GM12878 (cell line): ENCODE measurements around the gene HERC6. TPM values are rescaled to one million over a fixed set of nuclear protein-coding genes. Genes with fewer than 3 reads are reported as not detected.

Source experiments
- ATAC-seq: fragments of 200-7000 bp; cut with Tn5 transposase; 3 replicates; pipeline ENCODE4 v1.9.1; 2020; ENCODE audit warnings: mild to moderate bottlenecking, moderate library complexity
- BruUV-seq: library from RNA; stranded (reverse); fragments of 400-500 nt; replicated peaks from 2 replicates; lab custom pipeline; 2021; lab: Mats Ljungman, UMichigan
- CTCF ChIA-PET: fragments of 300-600 bp; sonication (Branson Sonifier 250); formaldehyde crosslinking; extraction: SDS; loops from one replicate; lab custom pipeline; 2021; ENCODE audit warnings: inconsistent platforms; lab: Yijun Ruan, JAX
- POLR2A ChIA-PET: fragments of 350-600 bp; formaldehyde crosslinking; extraction: SDS; loops from one replicate; lab custom pipeline; 2021; ENCODE audit warnings: inconsistent platforms; lab: Charles Lee
- RAD21 ChIA-PET: fragments of 300-600 bp; sonication (Branson Sonifier 250); formaldehyde crosslinking; loops from one replicate; lab custom pipeline; 2023; ENCODE audit warnings: antibody characterized with exemption; ENCODE audit not compliant: unreplicated experiment; lab: Charles Lee
- SMC1A ChIA-PET: fragments of 300-600 bp; sonication (Branson Sonifier 250); formaldehyde crosslinking; loops from one replicate; lab custom pipeline; 2023; ENCODE audit not compliant: unreplicated experiment, uncharacterized antibody; lab: Charles Lee
- DNase-seq: peaks from one replicate; pipeline ENCODE4 v3.0.0-alpha.2; 2011; ENCODE audit warnings: low read depth, low spot score
- FAIRE-seq: peaks from 3 replicates; lab custom pipeline; 2011; peaks lifted over from hg19 to GRCh38; lab: Jason Lieb, UNC
- H2AFZ ChIP-seq: 2 replicates; pipeline ENCODE4 v1.6.0; 2011; ENCODE audit warnings: low read depth, low read length, control low read depth; ENCODE audit not compliant: control insufficient read depth
- H3K27ac ChIP-seq: 2 replicates; pipeline ENCODE4 v1.5.1; 2011; ENCODE audit warnings: control low read depth; ENCODE audit not compliant: control insufficient read depth, insufficient read depth
- H3K27me3 ChIP-seq, 2 experiments: replicated peaks in 1 of 2; 2 replicates each; pipeline versions ENCODE4 v1.6.0 to v1.6.1; 2011; ENCODE audit warnings: low read length in 1 of 2; ENCODE audit not compliant: control insufficient read depth in 2 of 2, insufficient read depth in 2 of 2
- H3K36me3 ChIP-seq, 2 experiments: 2 replicates each; pipeline ENCODE4 v1.5.1; 2011; ENCODE audit warnings: low read length in 1 of 2; ENCODE audit not compliant: control insufficient read depth in 2 of 2, insufficient read depth in 2 of 2
- H3K4me1 ChIP-seq: 2 replicates; pipeline ENCODE4 v1.6.1; 2011; ENCODE audit warnings: mild to moderate bottlenecking, low read length, moderate library complexity, mixed read lengths; ENCODE audit not compliant: control insufficient read depth, insufficient read depth
- H3K4me2 ChIP-seq: 2 replicates; pipeline ENCODE4 v1.6.0; 2011; ENCODE audit warnings: control low read depth; ENCODE audit not compliant: control insufficient read depth, insufficient read depth
- H3K4me3 ChIP-seq: fragments of 200-600 bp; sonication (generic); 2 replicates; pipeline ENCODE4 v1.5.1; 2016
- H3K79me2 ChIP-seq: 2 replicates; pipeline ENCODE4 v1.6.0; 2011; ENCODE audit warnings: low read length; ENCODE audit not compliant: control insufficient read depth, insufficient read depth
- H3K9ac ChIP-seq: 2 replicates; pipeline ENCODE4 v1.8.0; 2011; ENCODE audit warnings: low read length, control low read depth, mixed read lengths; ENCODE audit not compliant: control insufficient read depth, insufficient read depth
- H3K9me3 ChIP-seq: replicated peaks from 3 replicates; pipeline ENCODE4 v1.5.1; 2011; ENCODE audit warnings: mild to moderate bottlenecking, low read length; ENCODE audit not compliant: control insufficient read depth, insufficient read depth
- H4K20me1 ChIP-seq: 2 replicates; pipeline ENCODE4 v1.6.0; 2011; ENCODE audit not compliant: control insufficient read depth, insufficient read depth
- DPF2 ChIP-seq: fragments of 450-650 bp; IDR thresholded peaks from 2 replicates; pipeline ENCODE4 v1.6.1; 2017; ENCODE audit warnings: mild to moderate bottlenecking
- FOS ChIP-seq: IDR thresholded peaks from 3 replicates; pipeline ENCODE4 v1.6.1; 2011; ENCODE audit warnings: borderline replicate concordance; ENCODE audit not compliant: insufficient read length; ENCODE audit errors: extremely low read depth
- FOXK2 ChIP-seq: fragments of 450-650 bp; IDR thresholded peaks from 2 replicates; pipeline ENCODE4 v1.6.1; 2017; ENCODE audit warnings: mild to moderate bottlenecking, moderate library complexity
- MXI1 ChIP-seq: fragments of 150-350 bp; IDR thresholded peaks from 2 replicates; pipeline ENCODE4 v1.6.1; 2011; ENCODE audit warnings: low read depth, mild to moderate bottlenecking, inconsistent platforms, low read length, improper control_type of control experiment
- RAD51 ChIP-seq: fragments of 450-650 bp; IDR thresholded peaks from 2 replicates; pipeline ENCODE4 v1.6.1; 2016; ENCODE audit warnings: moderate library complexity, mild to moderate bottlenecking, inconsistent platforms
- SPI1 ChIP-seq: IDR thresholded peaks from 2 replicates; pipeline ENCODE4 v1.6.1; 2011; ENCODE audit warnings: low read depth, mild to moderate bottlenecking, low read length, moderate library complexity, borderline replicate concordance; ENCODE audit not compliant: insufficient read depth
- ZBTB40 ChIP-seq: fragments of 450-650 bp; IDR thresholded peaks from 2 replicates; pipeline ENCODE4 v1.6.1; 2016; ENCODE audit warnings: mild to moderate bottlenecking, moderate library complexity, borderline replicate concordance
- WGBS: methylation state at CpG from one replicate; pipeline ENCODE4 v1.1.6; 2016; ENCODE audit warnings: low lambda C conversion rate; ENCODE audit not compliant: insufficient replicate concordance, insufficient coverage; ENCODE audit errors: missing lambda C conversion rate; 5-methylcytosine and 5-hydroxymethylcytosine counted together
- in situ Hi-C: fragments of 300-500 bp; cut with MboI; formaldehyde crosslinking; loops from 9 replicates; pipeline ENCODE4 v1.14.3; 2018; ENCODE audit warnings: mixed read lengths
- intact Hi-C: fragments of 100-400 bp; cut with micrococcal nuclease; formaldehyde crosslinking; loops from one replicate; pipeline ENCODE4 v1.14.2; 2022; ENCODE audit not compliant: unreplicated experiment
- polyA plus RNA-seq, 11 experiments: library from polyadenylated mRNA; depleted of rRNA in 4 of 11; unstranded in 6 of 11; stranded (reverse) in 5 of 11; fragments of >200 nt; fragmentation: Nextera tagmentation in 4 of 11; fragmentation: Illumina TruSeq in 1 of 11; extraction: Ambion mirVana in 4 of 11; extraction: Trizol in 1 of 11; gene quantifications; 1 replicate in 1 of 11; 2 replicates in 10 of 11; pipeline versions ENCODE4 v1.2.1 to v1.2.3, GENCODE V29; 2011 to 2016; ENCODE audit warnings: inconsistent platforms in 2 of 11, missing spikeins in 2 of 11, low read depth in 1 of 11
- total RNA-seq, 4 experiments: library from RNA; depleted of rRNA in 3 of 4; stranded (reverse); fragments of >200 nt in 3 of 4; fragmentation: Illumina TruSeq in 1 of 4; extraction: Trizol in 1 of 4; gene quantifications; 2 replicates each; pipeline versions ENCODE4 v1.2.1 to v1.2.3, GENCODE V29; 2013 to 2021
- TF ChIP-seq, protein P1 (sequence below), 3 experiments: IDR thresholded peaks in 2 of 3; conservative IDR thresholded peaks in 1 of 3; 2 replicates each; pipeline ENCODE4 v1.5.1; 2011; ENCODE audit warnings: low read depth in 3 of 3, low read length in 3 of 3, mild to moderate bottlenecking in 3 of 3, control low read depth in 2 of 3, moderate library complexity in 2 of 3, inconsistent platforms in 1 of 3, mixed read lengths in 1 of 3; ENCODE audit not compliant: control insufficient read depth in 2 of 3, insufficient read depth in 1 of 3; ENCODE audit errors: extremely low read depth in 1 of 3
- TF ChIP-seq, protein P2 (sequence below): IDR thresholded peaks from 2 replicates; pipeline ENCODE4 v1.6.1; 2012; ENCODE audit warnings: mild to moderate bottlenecking, low read depth, low read length

Gene HERC6
- total and polyA plus RNA-seq, 10 of the 15 experiments (the other 5 are each of a cell fraction or from before 2014, with no cell fraction given): 1.7 to 26.4 (median 5.9) TPM

GRCh38 chr4:88413801-88414200 lies 35.1 kb downstream of the HERC6 start:
- RAD21 ChIA-PET: no interaction called here
- no peak for ATAC-seq
- FAIRE-seq: no peak
- no peaks in the 10 kb centered on the region for H3K79me2 ChIP-seq
- no peak overlapping the region for H2AFZ ChIP-seq
- in situ Hi-C loops: no loop called here
- peaks cover 0 to 5% of the 10 kb centered on the region in 2 experiments; a peak in 1 of 4 replicates for H3K36me3 ChIP-seq
- 83% methylated on average over 1 of the region's 1 CpG for WGBS
- TF ChIP-seq SPI1 (no peak), MXI1 (no peak), FOXK2 (no peak), FOS (no peak), DPF2 (no peak), ZBTB40 (no peak), RAD51 (no peak)
- TF ChIP-seq, protein P1, sequence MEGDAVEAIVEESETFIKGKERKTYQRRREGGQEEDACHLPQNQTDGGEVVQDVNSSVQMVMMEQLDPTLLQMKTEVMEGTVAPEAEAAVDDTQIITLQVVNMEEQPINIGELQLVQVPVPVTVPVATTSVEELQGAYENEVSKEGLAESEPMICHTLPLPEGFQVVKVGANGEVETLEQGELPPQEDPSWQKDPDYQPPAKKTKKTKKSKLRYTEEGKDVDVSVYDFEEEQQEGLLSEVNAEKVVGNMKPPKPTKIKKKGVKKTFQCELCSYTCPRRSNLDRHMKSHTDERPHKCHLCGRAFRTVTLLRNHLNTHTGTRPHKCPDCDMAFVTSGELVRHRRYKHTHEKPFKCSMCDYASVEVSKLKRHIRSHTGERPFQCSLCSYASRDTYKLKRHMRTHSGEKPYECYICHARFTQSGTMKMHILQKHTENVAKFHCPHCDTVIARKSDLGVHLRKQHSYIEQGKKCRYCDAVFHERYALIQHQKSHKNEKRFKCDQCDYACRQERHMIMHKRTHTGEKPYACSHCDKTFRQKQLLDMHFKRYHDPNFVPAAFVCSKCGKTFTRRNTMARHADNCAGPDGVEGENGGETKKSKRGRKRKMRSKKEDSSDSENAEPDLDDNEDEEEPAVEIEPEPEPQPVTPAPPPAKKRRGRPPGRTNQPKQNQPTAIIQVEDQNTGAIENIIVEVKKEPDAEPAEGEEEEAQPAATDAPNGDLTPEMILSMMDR (IDR thresholded peaks at IDR 0.05 in 2 of 3, conservative IDR thresholded peaks at IDR 0.05 in 1 of 3; ENCODE audit: control insufficient read depth in 2 of 3, extremely low read depth in 1 of 3, insufficient read depth in 1 of 3, low read depth in 3 of 3, low read length in 3 of 3): no peak
- TF ChIP-seq, protein P2, sequence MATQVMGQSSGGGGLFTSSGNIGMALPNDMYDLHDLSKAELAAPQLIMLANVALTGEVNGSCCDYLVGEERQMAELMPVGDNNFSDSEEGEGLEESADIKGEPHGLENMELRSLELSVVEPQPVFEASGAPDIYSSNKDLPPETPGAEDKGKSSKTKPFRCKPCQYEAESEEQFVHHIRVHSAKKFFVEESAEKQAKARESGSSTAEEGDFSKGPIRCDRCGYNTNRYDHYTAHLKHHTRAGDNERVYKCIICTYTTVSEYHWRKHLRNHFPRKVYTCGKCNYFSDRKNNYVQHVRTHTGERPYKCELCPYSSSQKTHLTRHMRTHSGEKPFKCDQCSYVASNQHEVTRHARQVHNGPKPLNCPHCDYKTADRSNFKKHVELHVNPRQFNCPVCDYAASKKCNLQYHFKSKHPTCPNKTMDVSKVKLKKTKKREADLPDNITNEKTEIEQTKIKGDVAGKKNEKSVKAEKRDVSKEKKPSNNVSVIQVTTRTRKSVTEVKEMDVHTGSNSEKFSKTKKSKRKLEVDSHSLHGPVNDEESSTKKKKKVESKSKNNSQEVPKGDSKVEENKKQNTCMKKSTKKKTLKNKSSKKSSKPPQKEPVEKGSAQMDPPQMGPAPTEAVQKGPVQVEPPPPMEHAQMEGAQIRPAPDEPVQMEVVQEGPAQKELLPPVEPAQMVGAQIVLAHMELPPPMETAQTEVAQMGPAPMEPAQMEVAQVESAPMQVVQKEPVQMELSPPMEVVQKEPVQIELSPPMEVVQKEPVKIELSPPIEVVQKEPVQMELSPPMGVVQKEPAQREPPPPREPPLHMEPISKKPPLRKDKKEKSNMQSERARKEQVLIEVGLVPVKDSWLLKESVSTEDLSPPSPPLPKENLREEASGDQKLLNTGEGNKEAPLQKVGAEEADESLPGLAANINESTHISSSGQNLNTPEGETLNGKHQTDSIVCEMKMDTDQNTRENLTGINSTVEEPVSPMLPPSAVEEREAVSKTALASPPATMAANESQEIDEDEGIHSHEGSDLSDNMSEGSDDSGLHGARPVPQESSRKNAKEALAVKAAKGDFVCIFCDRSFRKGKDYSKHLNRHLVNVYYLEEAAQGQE: no peak
- POLR2A ChIA-PET: no interaction called here
- H3K9me3 ChIP-seq: no peaks in the 10 kb centered on the region; the same call in 2 of the 3 replicates
- no peak overlapping the region for H3K27ac ChIP-seq
- SMC1A ChIA-PET: interaction anchor here (0.9 to 1.7 kb wide), 4 partner anchors 9 to 41 kb away, joined by 3 to 6 read pairs (median 4); no protein-coding TSS in a partner anchor
- peaks cover 4% of the 10 kb centered on the region; the same call in 1 of the 2 replicates for H3K4me1 ChIP-seq
- H4K20me1 ChIP-seq: no peaks in the 10 kb centered on the region
- no peaks in the 10 kb centered on the region for H3K27me3 ChIP-seq
- H3K4me2 ChIP-seq: no peak overlapping the region
- H3K9ac ChIP-seq: no peak overlapping the region
- DNase-seq: no peak
- intact Hi-C loops: no loop called here
- no TSS peak for BruUV-seq
- CTCF ChIA-PET: interaction anchor here (1.5 to 2.0 kb wide), 2 partner anchors 10 to 101 kb away, joined by 4 to 5 read pairs; no protein-coding TSS in a partner anchor
- H3K4me3 ChIP-seq: no peak overlapping the region
